GM12874 (cell line): ENCODE data around the gene CTLA4.

Experiments used
- TF ChIP-seq, protein P1 (sequence below): IDR thresholded peaks from 2 replicates; pipeline ENCODE4 v1.5.1; 2011; ENCODE audit warnings: low read depth, mild to moderate bottlenecking, control low read depth, low read length, moderate library complexity; ENCODE audit not compliant: insufficient read depth

CTLA4 gene

DNA sequence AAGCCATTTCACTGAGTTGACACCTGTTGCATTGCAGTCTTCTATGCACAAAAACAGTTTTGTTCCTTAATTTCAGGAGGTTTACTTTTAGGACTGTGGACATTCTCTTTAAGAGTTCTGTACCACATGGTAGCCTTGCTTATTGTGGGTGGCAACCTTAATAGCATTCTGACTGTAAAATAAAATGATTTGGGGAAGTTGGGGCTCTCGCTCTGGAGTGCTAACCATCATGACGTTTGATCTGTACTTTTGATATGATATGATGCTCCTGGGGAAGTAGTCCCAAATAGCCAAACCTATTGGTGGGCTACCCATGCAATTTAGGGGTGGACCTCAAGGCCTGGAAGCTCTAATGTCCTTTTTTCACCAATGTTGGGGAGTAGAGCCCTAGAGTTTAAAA is 3.4 kb downstream of the CTLA4 start:
- TF ChIP-seq, protein P1, sequence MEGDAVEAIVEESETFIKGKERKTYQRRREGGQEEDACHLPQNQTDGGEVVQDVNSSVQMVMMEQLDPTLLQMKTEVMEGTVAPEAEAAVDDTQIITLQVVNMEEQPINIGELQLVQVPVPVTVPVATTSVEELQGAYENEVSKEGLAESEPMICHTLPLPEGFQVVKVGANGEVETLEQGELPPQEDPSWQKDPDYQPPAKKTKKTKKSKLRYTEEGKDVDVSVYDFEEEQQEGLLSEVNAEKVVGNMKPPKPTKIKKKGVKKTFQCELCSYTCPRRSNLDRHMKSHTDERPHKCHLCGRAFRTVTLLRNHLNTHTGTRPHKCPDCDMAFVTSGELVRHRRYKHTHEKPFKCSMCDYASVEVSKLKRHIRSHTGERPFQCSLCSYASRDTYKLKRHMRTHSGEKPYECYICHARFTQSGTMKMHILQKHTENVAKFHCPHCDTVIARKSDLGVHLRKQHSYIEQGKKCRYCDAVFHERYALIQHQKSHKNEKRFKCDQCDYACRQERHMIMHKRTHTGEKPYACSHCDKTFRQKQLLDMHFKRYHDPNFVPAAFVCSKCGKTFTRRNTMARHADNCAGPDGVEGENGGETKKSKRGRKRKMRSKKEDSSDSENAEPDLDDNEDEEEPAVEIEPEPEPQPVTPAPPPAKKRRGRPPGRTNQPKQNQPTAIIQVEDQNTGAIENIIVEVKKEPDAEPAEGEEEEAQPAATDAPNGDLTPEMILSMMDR, result no peak

GRCh38 chr2:203871371-203871983 is 3.9 kb downstream of the CTLA4 start:
- TF ChIP-seq, protein P1, result no peak

DNA sequence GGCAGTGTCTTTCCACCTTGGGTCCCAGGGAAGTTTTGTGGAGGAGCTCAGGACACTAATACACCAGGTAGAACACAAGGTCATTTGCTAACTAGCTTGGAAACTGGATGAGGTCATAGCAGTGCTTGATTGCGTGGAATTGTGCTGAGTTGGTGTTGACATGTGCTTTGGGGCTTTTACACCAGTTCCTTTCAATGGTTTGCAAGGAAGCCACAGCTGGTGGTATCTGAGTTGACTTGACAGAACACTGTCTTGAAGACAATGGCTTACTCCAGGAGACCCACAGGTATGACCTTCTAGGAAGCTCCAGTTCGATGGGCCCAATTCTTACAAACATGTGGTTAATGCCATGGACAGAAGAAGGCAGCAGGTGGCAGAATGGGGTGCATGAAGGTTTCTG is 5.9 kb downstream of the CTLA4 start:
- TF ChIP-seq, protein P1, result no peak

DNA sequence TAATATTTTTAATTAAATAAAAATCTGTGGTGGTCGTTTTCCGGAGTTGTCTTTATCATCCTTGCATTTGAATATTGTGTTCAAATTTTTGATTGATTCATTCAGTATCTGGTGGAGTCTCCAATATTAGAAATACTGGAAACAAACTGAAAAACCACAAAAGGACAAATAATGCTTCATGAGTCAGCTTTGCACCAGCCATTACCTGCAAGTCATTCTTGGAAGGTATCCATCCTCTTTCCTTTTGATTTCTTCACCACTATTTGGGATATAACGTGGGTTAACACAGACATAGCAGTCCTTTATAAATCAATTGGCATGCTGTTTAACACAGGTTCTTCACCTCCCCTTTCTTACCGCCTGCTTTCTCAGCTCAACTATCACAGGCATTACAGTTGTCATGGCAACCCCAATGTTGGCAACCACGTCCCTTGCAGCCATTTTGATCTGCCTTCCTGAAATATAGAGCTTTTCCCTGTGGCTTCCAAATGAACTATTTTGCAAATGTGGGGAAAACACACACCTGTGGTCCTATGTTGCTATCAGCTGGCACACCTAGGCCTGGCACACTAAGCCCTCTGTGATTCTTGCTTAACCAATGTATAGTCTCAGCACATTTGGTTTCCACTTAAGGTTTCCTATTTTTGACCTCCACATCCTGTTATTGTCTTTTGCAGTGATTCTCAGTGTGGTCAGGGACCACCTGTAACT is 6.5 kb downstream of the CTLA4 start:
- TF ChIP-seq, protein P1, result no peak

- TF ChIP-seq, protein P1, result no peak
Observed at GRCh38 chr2:203875471-203875870, 7.9 kb downstream of the CTLA4 start.

- TF ChIP-seq, protein P1, result no peak
Observed at GRCh38 chr2:203876328-203876727, 8.8 kb downstream of the CTLA4 start.

GRCh38 chr2:203878063-203878462 is 10.5 kb downstream of the CTLA4 start:
- TF ChIP-seq, protein P1, result no peak
